HG03097 (cell line): ENCODE measurements around the gene SMC3.
A peak's percentile ranks its signal among the peaks of the same experiment; 100 is the strongest.
"Not testable (repeated sequence)": the region's sequence is repeated elsewhere in the genome, so short reads cannot be mapped to it uniquely, and the experiment has no call there.

Source experiments
- ATAC-seq: cut with Tn5 transposase; IDR thresholded peaks from one replicate; pipeline ENCODE4 v1.9.1; 2021; ENCODE audit not compliant: unreplicated experiment, low FRiP score

SMC3 gene

GRCh38 chr10:110567201-110568054 is at the start of gene SMC3:
Gene SMC3, plus strand, starts transcription at chr10:110567695. Its CDS starts 122 bp downstream, at chr10:110567817.
- ATAC-seq, result peak; percentile 82

DNA sequence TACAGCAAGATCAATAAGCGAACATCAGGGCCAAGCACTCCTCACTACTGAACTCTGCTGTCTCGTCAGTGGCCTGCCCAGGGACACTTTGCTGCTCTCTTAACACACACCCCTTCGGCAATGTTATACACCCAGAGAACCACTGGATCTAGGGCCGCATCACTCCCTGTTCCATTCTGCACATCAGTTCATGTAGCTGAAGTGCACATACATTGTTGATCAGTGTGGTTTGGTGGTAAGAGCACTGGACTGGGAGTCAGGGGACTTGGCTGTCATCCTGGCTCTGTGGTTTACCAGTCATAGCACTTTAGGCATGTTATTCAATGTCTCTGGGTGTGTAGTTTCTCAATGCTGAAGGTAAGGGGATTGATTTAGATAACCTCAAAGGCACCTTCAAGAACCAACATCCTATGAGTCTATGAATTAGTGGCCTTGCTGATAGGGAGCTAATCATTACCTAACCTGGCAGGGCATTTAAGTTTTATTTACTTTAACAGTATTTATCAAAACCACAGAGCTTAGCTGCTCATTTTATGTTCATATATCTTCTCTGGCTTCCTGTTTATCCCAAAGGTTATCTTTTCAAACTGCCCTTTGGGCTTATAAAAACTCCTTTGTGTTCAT is 45.0 kb upstream of the SMC3 start:
- ATAC-seq, result no peak

DNA sequence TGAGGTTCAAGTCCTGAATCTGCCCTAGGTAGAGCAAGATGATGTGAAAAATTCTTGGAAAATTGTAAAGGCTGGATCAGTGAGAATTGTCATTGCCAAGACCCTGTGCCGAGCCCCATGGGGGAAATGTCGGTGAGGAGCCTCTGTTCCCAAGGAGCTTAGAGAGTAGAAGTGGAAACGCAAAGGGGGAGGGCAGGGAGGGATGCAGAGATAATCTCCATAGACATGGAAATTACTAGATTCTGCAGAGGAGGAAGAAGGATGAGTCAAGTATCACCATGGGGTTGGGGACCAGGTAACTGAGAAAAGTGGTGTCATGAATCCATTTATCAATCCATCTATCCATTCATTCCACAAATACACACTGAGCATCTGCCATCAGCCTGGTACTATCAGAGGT is 43.8 kb upstream of the SMC3 start:
- ATAC-seq, result no peak

GRCh38 chr10:110524179-110524858 is 43.2 kb upstream of the SMC3 start:
- ATAC-seq, result no peak

GRCh38 chr10:110524859-110525232 is 42.6 kb upstream of the SMC3 start:
- ATAC-seq, result no peak

GRCh38 chr10:110525349-110526260 is 41.9 kb upstream of the SMC3 start:
- ATAC-seq, result no peak

DNA sequence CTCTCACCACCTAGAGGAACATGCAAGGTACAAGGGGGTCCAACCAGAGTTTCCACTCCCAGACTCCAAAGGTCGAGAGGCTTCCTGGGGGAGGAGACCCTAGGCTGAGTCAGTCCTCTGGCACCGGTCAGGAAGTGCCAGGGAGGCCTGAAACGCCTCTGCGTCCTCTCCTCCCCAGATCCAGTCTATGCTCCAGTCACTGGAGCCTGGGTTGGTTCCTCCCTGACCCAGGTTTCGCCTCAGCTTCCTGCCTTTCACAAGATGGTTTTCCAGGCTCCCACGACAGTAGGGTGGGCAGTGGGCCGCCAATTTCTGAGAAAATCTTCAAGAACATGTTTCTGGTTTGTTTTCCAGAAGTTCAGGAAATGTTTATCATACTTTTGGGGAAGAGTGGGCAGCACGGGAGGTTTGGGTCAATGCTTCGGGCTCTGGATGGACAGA is 39.7 kb upstream of the SMC3 start:
- ATAC-seq, result no peak

DNA sequence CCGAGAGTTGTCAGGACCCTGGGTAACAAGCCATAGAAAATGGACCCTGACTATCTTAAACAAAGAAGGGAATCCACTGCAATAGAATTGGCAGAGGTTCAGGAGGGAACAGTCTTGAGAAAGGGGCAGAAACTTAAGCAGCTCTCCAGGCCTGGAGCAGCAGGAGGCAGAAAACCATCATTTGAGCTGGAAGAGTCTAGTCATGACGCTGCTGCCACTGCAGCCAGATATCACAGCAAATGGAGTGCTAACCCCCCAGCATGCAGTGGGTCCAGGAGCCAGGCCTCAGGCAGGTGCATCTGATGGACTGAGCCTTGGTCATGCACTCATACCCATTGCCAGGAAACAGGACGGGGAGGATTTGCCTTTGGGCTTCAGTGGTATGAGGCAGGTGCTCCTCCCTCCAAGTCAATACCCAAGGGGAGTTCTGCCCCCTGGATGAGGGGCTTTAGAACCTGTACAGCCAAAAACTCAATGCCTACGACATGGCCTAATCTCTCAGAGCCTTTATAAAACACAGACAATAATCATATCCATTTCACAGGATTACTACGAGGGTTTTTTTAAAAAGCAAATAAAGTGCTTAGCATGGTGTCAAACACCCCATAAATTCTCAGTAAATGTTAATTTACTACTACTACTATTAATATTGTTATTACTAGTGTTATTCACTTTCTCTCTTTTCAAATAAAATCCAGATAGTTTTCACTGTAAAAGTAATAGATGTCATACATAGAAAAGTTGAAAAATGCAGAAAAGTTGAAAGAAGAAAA is 39.1 kb upstream of the SMC3 start:
- ATAC-seq, result no peak

DNA sequence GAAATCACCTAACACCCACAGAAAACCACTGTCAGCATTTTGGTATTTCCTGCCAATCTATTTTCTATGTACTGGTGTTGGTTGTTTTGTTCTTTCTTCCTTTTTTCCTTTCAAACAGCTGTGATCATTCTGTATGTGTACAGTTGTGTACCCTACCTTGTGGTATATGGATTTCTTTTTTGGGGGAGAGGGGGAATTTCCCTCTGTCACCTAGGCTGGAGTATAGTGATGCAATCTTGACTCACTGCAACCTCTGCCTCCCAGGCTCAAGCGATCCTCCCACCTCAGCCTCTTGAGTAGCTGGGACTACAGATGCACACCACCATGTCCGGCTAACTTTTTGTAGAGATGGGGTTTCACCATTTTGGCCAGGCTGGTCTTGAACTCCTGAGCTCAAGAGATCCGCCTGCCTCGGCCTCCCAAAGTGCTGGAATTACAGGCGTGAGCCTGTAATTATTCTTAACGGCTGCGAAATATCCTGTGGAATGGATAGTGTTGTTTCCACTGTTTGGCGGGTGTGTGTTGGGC is 38.4 kb upstream of the SMC3 start:
- peak; percentile 38 for ATAC-seq

DNA sequence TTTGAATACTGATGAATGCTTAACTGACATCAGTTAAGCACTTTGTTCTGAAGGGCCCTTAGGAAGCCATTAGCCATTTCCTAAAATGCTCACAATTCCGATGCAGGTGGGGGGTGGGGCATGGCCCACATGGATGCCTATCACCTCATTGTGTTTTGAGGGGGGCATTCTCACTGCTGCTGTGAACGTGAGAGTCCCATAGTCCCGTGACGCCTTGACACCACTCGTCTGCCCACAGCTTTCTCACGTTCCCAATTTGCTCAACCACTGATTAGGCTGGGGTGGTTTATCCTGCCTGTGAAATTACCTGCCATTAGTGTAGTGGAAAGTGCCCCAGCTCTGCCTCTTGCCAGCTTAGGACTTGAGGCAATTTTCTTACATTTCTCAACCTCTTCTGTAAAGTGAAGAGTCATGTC is 37.9 kb upstream of the SMC3 start:
- no peak for ATAC-seq

- ATAC-seq, result no peak
Measured at GRCh38 chr10:110530131-110530831, 37.2 kb upstream of the SMC3 start.

DNA sequence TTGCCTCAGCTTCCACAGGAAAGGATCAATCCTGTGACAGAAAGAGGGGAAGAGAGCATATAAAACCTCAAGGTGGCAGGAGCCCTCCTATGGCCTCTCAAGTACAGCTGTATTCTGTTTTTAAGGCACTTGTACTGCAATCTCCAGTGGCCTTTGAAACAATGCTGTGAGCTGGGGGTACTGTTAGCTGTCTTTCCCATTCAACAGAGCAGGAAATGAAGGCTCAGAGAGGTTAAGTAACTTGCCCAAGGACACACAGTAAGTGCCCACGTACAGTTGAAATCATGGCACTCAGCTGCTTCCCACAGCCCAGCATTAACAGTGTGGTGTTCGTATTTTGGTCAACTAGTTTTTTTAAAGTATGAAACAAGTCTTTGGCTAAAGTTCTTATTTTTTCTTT is 35.8 kb upstream of the SMC3 start:
- no peak for ATAC-seq

GRCh38 chr10:110532628-110533027 is 34.9 kb upstream of the SMC3 start:
- not testable (repeated sequence) for ATAC-seq

DNA sequence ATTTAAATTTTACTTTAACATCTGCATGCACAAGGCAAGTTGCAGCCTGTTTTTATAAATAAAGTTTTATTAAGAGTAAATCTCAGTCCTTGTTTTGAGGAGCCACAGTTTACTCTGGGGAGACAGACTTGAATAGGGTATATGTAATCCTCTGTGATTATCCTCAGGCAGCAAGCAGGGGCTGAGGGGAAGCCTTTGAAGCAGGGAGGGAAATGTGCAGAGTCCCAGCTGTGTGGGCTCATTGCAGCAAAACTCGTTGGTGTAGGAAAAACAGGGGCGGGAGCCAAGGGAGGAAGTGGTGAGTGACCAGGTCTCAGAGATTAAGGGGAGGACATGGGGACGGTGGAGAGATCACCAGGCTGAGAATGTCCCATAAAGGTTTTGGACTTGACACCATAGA is 34.3 kb upstream of the SMC3 start:
- ATAC-seq, result no peak

- ATAC-seq, result no peak
Measured at GRCh38 chr10:110534571-110534970, 32.9 kb upstream of the SMC3 start.

DNA sequence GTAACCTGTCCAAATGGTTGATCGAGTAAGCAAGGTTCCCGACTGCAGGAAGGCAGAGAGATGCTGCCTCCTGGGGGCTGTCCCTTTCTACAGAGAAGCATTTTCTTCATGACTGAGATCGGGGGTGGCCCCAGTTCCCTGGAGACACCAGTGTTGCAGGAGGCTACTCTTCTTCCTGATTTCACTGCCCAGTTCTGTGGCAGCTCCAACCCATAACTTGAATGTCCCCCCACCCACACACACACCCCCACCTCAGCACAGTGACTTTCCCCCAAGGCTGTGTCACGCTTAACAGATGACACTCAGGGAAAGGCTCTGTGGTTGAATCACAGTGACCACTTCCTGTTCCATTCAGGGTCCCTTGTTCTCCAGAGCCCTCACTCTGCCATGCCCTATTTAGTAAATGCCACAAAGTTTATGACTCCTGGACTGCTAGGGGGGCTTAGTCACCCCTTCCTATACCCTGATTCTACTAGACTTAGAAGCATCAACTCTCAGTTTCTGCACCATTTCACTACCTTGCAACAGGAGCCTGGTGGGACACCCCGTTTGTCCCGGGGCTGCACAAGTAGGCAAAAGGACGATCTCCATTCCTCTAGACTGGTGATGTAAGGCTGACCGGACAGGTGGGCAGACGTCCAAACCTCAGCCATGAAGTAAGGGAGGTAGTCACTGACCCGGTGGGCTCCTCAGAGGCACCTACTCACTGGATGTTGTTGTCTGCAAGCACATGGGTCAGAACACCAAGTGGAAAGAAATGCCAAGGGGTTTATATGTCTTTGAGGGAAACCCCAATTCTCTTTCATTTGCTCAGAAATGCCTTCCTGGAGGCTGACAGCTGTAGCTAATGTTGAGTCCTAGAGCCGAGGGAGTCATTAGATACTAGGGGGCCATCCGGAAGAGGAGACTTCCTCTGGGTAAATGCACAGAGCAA is 31.3 kb upstream of the SMC3 start:
- peak; percentile 83 for ATAC-seq

DNA sequence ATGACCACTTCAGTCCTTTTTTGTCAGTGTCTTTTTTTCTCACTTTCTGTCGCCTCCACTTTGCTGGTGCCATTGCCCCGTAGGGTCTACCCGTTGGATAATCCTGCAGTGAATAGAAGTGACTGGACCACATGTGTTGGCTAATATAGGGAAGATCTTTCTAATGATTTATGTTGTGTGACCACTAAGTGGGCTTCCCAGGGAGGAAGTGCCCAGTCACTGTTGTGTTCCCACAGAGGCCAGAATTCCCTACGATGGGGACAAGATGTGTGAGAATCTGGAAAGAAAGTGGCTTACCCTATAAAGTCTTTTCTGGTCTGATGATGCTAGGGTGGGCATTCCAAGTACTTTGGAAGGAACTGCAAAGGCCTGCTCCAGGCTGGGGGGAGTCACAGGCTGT is 28.4 kb upstream of the SMC3 start:
- no peak for ATAC-seq

DNA sequence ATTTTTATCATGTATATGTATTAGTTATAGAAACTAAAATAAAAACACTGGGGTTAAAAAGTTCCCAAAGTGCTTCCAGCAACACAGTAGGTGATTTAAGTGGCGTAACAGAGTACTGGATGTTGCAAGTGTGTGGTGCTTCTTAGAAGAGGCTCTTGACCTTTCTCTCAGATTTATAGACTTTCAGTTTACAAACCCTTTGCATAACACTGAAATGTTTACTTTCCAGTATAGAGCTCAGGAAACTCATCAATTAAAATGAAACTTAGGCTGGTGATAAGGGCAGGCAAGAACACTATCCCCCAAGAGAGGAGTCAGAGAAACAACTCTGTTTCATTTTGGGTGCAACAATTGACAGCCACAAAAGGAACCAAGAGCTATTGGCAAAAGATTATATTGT is 27.5 kb upstream of the SMC3 start:
- no peak for ATAC-seq
